AG09319 (cell line): Measurements from ENCODE around the gene CDK11B.

Source experiments
- DNase-seq: peaks from one replicate; pipeline ENCODE4 v3.0.0-alpha.2; 2010; ENCODE audit warnings: low read depth; ENCODE audit errors: extremely low read depth
- TF ChIP-seq, protein P1 (sequence below): IDR thresholded peaks from 2 replicates; pipeline ENCODE4 v1.5.1; 2011; ENCODE audit warnings: low read depth, mild to moderate bottlenecking, inconsistent platforms, low read length, moderate library complexity

Gene CDK11B

DNA sequence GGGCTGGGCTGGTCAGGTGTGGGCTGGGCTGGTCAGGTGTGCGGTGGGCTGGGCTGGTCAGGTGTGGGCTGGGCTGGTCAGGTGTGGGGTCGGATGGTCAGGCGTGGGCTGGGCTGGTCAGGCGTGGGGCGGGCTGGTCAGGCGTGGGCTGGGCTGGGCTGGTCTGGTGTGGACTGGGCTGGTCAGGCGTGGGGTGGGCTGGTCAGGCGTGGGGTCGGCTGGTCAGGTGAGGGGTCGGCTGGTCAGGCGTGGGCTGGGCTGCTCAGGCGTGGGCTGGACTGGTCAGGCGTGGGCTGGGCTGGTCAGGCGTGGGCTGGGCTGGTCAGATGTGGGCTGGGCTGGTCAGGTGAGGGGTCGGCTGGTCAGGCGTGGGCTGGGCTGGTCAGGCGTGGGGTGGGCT lies 53.1 kb downstream of the CDK11B start:
- DNase-seq, result no peak
- TF ChIP-seq, protein P1, sequence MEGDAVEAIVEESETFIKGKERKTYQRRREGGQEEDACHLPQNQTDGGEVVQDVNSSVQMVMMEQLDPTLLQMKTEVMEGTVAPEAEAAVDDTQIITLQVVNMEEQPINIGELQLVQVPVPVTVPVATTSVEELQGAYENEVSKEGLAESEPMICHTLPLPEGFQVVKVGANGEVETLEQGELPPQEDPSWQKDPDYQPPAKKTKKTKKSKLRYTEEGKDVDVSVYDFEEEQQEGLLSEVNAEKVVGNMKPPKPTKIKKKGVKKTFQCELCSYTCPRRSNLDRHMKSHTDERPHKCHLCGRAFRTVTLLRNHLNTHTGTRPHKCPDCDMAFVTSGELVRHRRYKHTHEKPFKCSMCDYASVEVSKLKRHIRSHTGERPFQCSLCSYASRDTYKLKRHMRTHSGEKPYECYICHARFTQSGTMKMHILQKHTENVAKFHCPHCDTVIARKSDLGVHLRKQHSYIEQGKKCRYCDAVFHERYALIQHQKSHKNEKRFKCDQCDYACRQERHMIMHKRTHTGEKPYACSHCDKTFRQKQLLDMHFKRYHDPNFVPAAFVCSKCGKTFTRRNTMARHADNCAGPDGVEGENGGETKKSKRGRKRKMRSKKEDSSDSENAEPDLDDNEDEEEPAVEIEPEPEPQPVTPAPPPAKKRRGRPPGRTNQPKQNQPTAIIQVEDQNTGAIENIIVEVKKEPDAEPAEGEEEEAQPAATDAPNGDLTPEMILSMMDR, result no peak

DNA sequence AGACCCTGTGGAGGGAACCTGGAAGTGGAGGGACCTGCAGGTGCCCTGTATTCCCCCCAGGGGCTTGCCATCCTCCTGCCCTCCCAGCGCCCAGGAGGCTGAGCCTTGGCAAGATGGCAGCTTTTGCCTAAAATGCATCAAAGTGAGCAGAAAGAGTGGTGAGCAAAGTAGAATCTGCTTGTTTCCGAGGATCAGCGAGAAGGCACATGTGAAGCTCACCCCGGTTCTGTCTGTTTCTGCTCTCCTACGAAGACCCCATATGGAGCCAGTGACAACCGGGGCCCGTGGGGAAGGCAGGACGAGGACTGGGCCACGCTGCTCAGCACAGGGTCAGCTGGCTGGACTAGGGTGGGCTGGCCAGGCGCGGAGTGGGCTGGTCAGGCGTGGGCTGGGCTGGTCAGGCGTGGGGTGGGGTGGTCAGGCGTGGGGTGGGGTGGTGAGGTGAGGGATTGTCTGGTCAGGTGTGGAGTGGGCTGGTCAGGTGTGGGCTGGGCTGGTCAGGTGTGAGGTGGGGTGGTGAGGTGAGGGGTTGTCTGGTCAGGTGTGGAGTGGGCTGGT lies 53.7 kb downstream of the CDK11B start:
- TF ChIP-seq, protein P1, result no peak
- DNase-seq, result no peak

- no peak for DNase-seq
- TF ChIP-seq, protein P1, result no peak
Observed at GRCh38 chr1:1604374-1605033, 54.3 kb downstream of the CDK11B start.

GRCh38 chr1:1603671-1604373 lies 55.0 kb downstream of the CDK11B start:
- TF ChIP-seq, protein P1, result no peak
- no peak for DNase-seq

GRCh38 chr1:1602968-1603506 lies 55.8 kb downstream of the CDK11B start:
- TF ChIP-seq, protein P1, result no peak

GRCh38 chr1:1602304-1602967 lies 56.4 kb downstream of the CDK11B start:
- DNase-seq, result no peak

More at GRCh38 chr1:1602968-1603506, 55.8 kb downstream of the CDK11B start:
- no peak for DNase-seq

More at GRCh38 chr1:1602304-1602967, 56.4 kb downstream of the CDK11B start:
- TF ChIP-seq, protein P1, result no peak
